IPS DF 4.7 (cell line): ENCODE results near the gene CAPG.
"Not testable (repeated sequence)": the region's sequence is repeated elsewhere in the genome, so short reads cannot be mapped to it uniquely, and the experiment has no call there.

ENCODE experiments used
- DNase-seq: peaks from one replicate; pipeline ENCODE4 v3.0.0-alpha.2; 2013; ENCODE audit warnings: low spot score; ENCODE audit errors: extremely low read depth

The CAPG gene

GRCh38 chr2:85420536-85421259, 10.5 kb upstream of the CAPG start:
- DNase-seq = no peak

GRCh38 chr2:85419009-85419675, 9.0 kb upstream of the CAPG start:
- no peak for DNase-seq

GRCh38 chr2:85418132-85419008, 8.2 kb upstream of the CAPG start, which contains the start of gene SH2D6:
Gene SH2D6 (plus strand): TSS chr2:85418714. CDS start chr2:85429466, 10,752 bp downstream.
- DNase-seq = no peak

GRCh38 chr2:85415980-85416650, 5.9 kb upstream of the CAPG start:
- no peak for DNase-seq

- DNase-seq = no peak
Observed at GRCh38 chr2:85414761-85415553, 4.8 kb upstream of the CAPG start.

DNA sequence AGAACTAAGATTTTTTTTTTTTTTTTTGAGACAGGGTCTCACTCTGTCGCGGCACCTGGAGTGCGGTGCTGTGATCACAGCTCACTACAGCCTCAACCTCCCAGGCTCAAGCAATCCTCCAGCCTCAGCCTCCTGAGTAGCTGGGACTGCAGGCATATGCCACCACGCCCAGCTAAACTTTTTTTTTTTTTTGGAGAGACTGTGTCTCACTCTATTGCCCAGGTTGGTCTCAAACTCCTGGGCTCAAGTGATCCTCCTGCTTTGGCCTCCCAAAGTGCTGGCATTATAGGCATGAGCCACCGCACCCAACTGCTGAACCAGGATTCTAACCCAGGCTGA, 4.2 kb upstream of the CAPG start:
- DNase-seq = not testable (repeated sequence)

GRCh38 chr2:85413592-85414420, 3.6 kb upstream of the CAPG start:
- no peak for DNase-seq

- no peak for DNase-seq
Observed at GRCh38 chr2:85411405-85411748, 1.2 kb upstream of the CAPG start.

- DNase-seq = no peak
Observed at GRCh38 chr2:85410584-85411404, 628 bp upstream of the CAPG start.

DNA sequence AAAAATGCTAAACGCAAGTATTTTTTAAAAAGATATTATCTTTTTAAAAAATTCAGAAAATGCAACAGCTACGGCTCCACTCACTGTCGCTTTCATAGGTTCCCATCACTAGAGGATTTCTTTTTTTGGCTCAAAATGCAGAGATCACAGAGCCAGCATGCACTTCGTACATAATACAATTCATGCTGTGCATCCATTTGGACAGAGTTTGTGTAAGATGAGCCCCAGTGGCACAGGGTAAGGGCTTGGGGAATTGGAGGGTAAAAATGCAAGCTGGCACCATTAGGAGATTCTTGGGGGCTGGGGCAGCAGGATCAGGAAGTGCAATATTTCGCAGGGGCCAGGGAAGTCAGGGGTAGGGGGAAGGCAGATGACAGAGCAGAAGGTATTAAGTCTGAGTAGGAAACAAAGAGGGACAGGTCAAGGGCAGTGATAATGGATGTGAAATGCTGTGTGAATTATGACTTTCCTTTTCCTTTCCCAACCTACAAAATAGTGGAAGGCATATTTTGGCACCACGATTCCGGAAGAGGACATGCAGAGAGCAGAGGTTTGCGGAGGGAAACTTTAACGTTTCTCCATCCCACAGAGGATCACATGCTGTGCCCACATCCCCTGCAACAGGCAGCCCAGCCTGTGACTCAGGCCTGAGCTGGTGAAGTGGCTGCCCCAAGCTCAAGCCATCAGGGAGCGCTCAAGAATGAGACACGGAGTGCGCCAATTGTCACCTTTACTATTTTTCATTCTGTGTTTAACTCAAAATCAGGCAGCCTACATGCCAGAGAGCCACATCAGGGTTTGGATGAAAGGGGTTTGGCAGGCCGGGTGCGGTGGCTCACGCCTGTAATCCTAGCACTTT, 4.7 kb downstream of the CAPG start:
- DNase-seq = no peak

DNA sequence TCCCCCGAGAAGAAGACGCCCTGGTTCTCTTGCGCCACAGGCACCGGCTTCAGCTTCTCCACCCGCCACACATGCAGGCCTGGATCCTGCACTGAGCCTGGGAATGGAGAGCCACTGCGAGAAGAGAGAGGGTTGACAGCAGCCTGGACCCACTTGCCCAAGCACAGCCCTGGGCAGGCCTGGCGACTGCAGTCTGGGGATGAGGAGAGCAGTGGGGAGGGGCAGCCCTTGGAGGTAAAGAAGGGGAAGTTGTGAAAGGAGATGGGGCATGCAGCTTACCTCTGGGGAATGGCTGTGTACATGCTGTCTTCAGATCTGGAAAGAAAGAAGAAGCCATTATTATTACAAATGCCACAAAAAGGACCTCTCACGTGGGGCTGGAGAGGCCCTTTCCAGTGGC, 8.3 kb downstream of the CAPG start:
- no peak for DNase-seq

DNA sequence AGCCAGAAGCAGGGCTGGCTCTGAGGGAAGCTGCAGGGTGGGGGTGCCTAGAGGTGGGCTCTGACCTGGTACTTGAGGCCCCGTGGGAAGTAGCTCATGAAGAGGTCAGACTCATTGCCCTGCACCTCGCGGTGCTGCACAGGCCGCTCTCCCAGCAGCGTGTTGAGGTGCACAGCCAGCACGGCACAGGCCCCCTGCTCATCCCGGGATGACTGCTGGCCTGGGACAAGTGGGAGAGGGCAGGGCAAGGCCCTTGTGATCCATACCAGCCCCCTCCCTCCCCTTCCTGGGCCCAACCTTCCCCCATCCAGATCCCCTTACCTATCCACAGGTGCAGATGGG, 8.7 kb downstream of the CAPG start:
- DNase-seq = no peak

GRCh38 chr2:85400541-85401463, 9.4 kb downstream of the CAPG start:
- no peak for DNase-seq

- DNase-seq = no peak
Observed at GRCh38 chr2:85400023-85400422, 10.1 kb downstream of the CAPG start.

DNA sequence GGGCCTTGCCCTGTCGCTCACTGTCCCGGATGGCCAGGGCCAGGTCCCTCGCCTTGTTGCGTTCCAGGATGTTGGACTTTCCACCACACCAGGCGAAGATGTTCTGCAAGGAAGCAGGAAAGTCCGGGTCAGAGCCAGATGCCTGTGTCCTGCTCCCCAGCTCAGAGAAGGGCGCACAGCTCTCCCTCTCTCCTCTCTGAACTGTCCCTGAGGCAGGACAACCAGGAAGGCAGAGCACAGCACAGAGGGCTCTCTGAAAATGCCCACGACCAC, 11.0 kb downstream of the CAPG start:
- DNase-seq = no peak

- no peak for DNase-seq
Observed at GRCh38 chr2:85398426-85399182, 11.6 kb downstream of the CAPG start.

DNA sequence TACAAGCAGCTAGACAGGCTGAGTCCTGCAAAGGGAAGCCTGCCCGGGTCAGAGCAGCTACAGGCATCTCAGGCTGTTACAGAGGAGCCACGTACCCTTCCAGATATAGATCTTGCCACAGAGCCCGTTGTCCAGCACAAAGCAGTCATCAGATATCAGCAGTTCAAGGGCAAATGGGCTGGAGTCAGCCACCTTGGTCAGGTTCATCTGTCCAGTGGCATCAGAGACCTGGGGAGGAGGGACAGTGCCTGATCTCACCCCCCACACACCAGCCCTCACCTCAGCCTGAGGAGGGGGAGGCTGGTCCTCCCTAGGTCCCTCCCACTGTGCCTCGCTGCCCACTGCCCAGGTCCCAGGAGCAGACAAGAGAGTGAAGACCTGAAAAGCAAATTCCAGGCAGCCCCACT, 12.2 kb downstream of the CAPG start:
- no peak for DNase-seq
